SK-N-SH (cell line): ENCODE measurements around the gene TOR4A. TPM values are rescaled to one million over a fixed set of nuclear protein-coding genes. Genes with fewer than 3 reads are reported as not detected.
A peak's percentile ranks its signal among the peaks of the same experiment; 100 is the strongest.

Source experiments
- CTCF ChIA-PET: fragments of 300-600, 350-600 bp; formaldehyde crosslinking; extraction: SDS; loops from one replicate; lab custom pipeline; 2021; lab: Yijun Ruan, JAX
- POLR2A ChIA-PET: fragments of 350-600 bp; sonication (Branson Sonifier 250); formaldehyde crosslinking; extraction: SDS; loops from one replicate; lab custom pipeline; 2020; ENCODE audit warnings: antibody characterized with exemption, inconsistent platforms; lab: Yijun Ruan, JAX
- DNase-seq: peaks from one replicate; pipeline ENCODE4 v3.0.0; 2012
- H2AFZ ChIP-seq: fragments of 200-600 bp; sonication (generic); 2 replicates; pipeline ENCODE4 v1.8.1; 2016; ENCODE audit warnings: antibody characterized with exemption, mild to moderate bottlenecking, low read depth
- H3F3A ChIP-seq: fragments of 200-600 bp; sonication (generic); replicated peaks from 2 replicates; pipeline ENCODE3; 2016; ENCODE audit warnings: antibody characterized with exemption, mild to moderate bottlenecking; ENCODE audit not compliant: insufficient read depth
- H3K27ac ChIP-seq, 2 experiments: fragments of 200-500 bp in 1 of 2; fragments of 200-600 bp in 1 of 2; sonication (Bioruptor generic) in 1 of 2; sonication (generic), shearing (Covaris generic) in 1 of 2; 2 replicates each; pipeline versions ENCODE4 v1.5.1 to v1.6.1; 2014 to 2016; ENCODE audit warnings: low read depth in 2 of 2, inconsistent platforms in 1 of 2, low read length in 1 of 2, mild to moderate bottlenecking in 1 of 2, mixed read lengths in 1 of 2
- H3K27me3 ChIP-seq: fragments of 200-600 bp; sonication (generic), shearing (Covaris generic); 2 replicates; pipeline ENCODE4 v1.6.1; 2016; ENCODE audit warnings: mixed run types; ENCODE audit not compliant: insufficient read depth
- H3K36me3 ChIP-seq, 2 experiments: fragments of 200-500 bp in 1 of 2; fragments of 200-600 bp in 1 of 2; sonication (Bioruptor generic) in 1 of 2; sonication (generic) in 1 of 2; replicated peaks in 1 of 2; 2 replicates each; pipeline versions ENCODE3 to v1.5.1; 2014 to 2016; ENCODE audit warnings: low read length in 1 of 2, mild to moderate bottlenecking in 1 of 2; ENCODE audit not compliant: insufficient read depth in 2 of 2, control insufficient read depth in 1 of 2
- H3K4me1 ChIP-seq, 2 experiments: fragments of 200-500 bp in 1 of 2; fragments of 200-600 bp in 1 of 2; sonication (Bioruptor generic) in 1 of 2; sonication (generic), shearing (Covaris generic) in 1 of 2; 2 replicates each; pipeline versions ENCODE4 v1.5.1 to v1.6.1; 2014 to 2016; ENCODE audit warnings: low read depth in 1 of 2, low read length in 1 of 2, mixed run types in 1 of 2; ENCODE audit not compliant: insufficient read depth in 2 of 2, control insufficient read depth in 1 of 2
- H3K4me2 ChIP-seq: fragments of 200-600 bp; sonication (generic), shearing (Covaris generic); 2 replicates; pipeline ENCODE4 v1.6.1; 2017; ENCODE audit warnings: mixed run types
- H3K4me3 ChIP-seq, 2 experiments: fragments of 200-500 bp in 1 of 2; fragments of 200-600 bp in 1 of 2; sonication (Bioruptor generic) in 1 of 2; sonication (generic), shearing (Covaris generic) in 1 of 2; 2 replicates each; pipeline versions ENCODE4 v1.5.1 to v1.8.1; 2014 to 2016; ENCODE audit warnings: low read depth in 2 of 2, inconsistent platforms in 1 of 2, low read length in 1 of 2, mild to moderate bottlenecking in 1 of 2, mixed read lengths in 1 of 2, moderate library complexity in 1 of 2
- H3K79me2 ChIP-seq: fragments of 200-600 bp; sonication (generic); 2 replicates; pipeline ENCODE4 v1.8.1; 2017; ENCODE audit warnings: mild to moderate bottlenecking; ENCODE audit not compliant: insufficient read depth
- H3K9ac ChIP-seq: fragments of 200-600 bp; sonication (generic); 2 replicates; pipeline ENCODE4 v1.6.1; 2017; ENCODE audit warnings: mixed run types
- H3K9me2 ChIP-seq: fragments of 200-600 bp; sonication (generic); 2 replicates; pipeline ENCODE4 v1.6.1; 2017; ENCODE audit warnings: mixed run types
- H3K9me3 ChIP-seq: fragments of 200-600 bp; sonication (generic); 2 replicates; pipeline ENCODE4 v1.6.1; 2017; ENCODE audit warnings: mixed run types, mild to moderate bottlenecking, moderate library complexity
- H4K20me1 ChIP-seq: fragments of 200-600 bp; sonication (generic); 2 replicates; pipeline ENCODE4 v1.6.1; 2017; ENCODE audit warnings: mild to moderate bottlenecking, mixed run types; ENCODE audit not compliant: insufficient read depth
- CTCF ChIP-seq: fragments of 200-600 bp; sonication (generic); IDR thresholded peaks from 2 replicates; pipeline ENCODE4 v1.6.1; 2017; ENCODE audit warnings: antibody characterized with exemption, mild to moderate bottlenecking, moderate library complexity
- ELF1 ChIP-seq: IDR thresholded peaks from 2 replicates; pipeline ENCODE4 v1.4.0; 2012
- EP300 ChIP-seq, 2 experiments: IDR thresholded peaks; 2 replicates each; pipeline versions ENCODE4 v1.4.0 to v1.6.1; 2012; ENCODE audit warnings: borderline replicate concordance in 1 of 2, low read depth in 1 of 2, low read length in 1 of 2
- FOXJ3 ChIP-seq: sonication (generic); formaldehyde crosslinking; IDR thresholded peaks from 2 replicates; pipeline ENCODE4 v1.5.1; 2020; ENCODE audit warnings: mild to moderate bottlenecking, missing genetic modification reagents
- JUND ChIP-seq: IDR thresholded peaks from 2 replicates; pipeline ENCODE4 v1.4.0; 2012
- MEF2A ChIP-seq: IDR thresholded peaks from 2 replicates; pipeline ENCODE4 v1.4.0; 2012; ENCODE audit warnings: low read depth, borderline replicate concordance
- MXI1 ChIP-seq: IDR thresholded peaks from 2 replicates; pipeline ENCODE4 v1.6.1; 2012; ENCODE audit warnings: mild to moderate bottlenecking, low read depth, low read length, improper control_type of control experiment
- NRF1 ChIP-seq: IDR thresholded peaks from 2 replicates; pipeline ENCODE4 v1.6.1; 2012; ENCODE audit warnings: low read depth, mild to moderate bottlenecking, low read length
- RAD21 ChIP-seq: IDR thresholded peaks from 2 replicates; pipeline ENCODE4 v1.6.1; 2012; ENCODE audit warnings: mild to moderate bottlenecking, low read length
- RCOR1 ChIP-seq: fragments of 150-350 bp; IDR thresholded peaks from 2 replicates; pipeline ENCODE4 v1.6.1; 2017; ENCODE audit warnings: antibody characterized with exemption, low read length
- RFX5 ChIP-seq: IDR thresholded peaks from 2 replicates; pipeline ENCODE4 v1.6.1; 2012; ENCODE audit warnings: mild to moderate bottlenecking, improper control_type of control experiment, low read length
- RXRA ChIP-seq: IDR thresholded peaks from 2 replicates; pipeline ENCODE4 v1.4.0; 2012; ENCODE audit warnings: low read depth, mild to moderate bottlenecking, borderline replicate concordance
- SIN3A ChIP-seq: IDR thresholded peaks from 2 replicates; pipeline ENCODE4 v1.6.1; 2012; ENCODE audit warnings: low read depth, mild to moderate bottlenecking, low read length, moderate library complexity, borderline replicate concordance
- TAF1 ChIP-seq: IDR thresholded peaks from 2 replicates; pipeline ENCODE4 v1.6.1; 2012; ENCODE audit warnings: low read depth, mild to moderate bottlenecking, low read length, moderate library complexity, borderline replicate concordance
- ZBTB33 ChIP-seq: IDR thresholded peaks from 2 replicates; pipeline ENCODE4 v1.4.0; 2012; ENCODE audit warnings: low read depth, borderline replicate concordance
- WGBS: methylation state at CpG from one replicate; pipeline ENCODE4 v1.1.6; 2017; ENCODE audit warnings: low lambda C conversion rate; 5-methylcytosine and 5-hydroxymethylcytosine counted together
- polyA plus RNA-seq, 3 experiments: library from polyadenylated mRNA; depleted of rRNA; stranded (reverse); fragments of >200 nt; gene quantifications; 2 replicates each; pipeline ENCODE4 v1.2.3, GENCODE V29; 2012
- TF ChIP-seq, protein P1 (sequence below): IDR thresholded peaks from 2 replicates; pipeline ENCODE4 v1.4.0; 2012; ENCODE audit warnings: low read depth

Gene TOR4A
- polyA plus RNA-seq (2012; rRNA removed): 0.81 and 0.99 TPM in 2 replicates
- 0.36 and 0.62 TPM in 2 replicates for polyA plus RNA-seq (2012; cell fraction: cytosol; rRNA removed)
- polyA plus RNA-seq (2012; cell fraction: nucleus; rRNA removed): 2.2 and 3.4 TPM in 2 replicates

- Histone ChIP-seq H3K4me1 (peaks cover 0 to 8% of the 10 kb centered on the region in 2 experiments; a peak in 2 of 4 replicates), H3K27me3 (no peaks in the 10 kb centered on the region), H2AFZ (no peak within 1 kb of the TSS), H3K9me2 (no peaks in the 10 kb centered on the region), H3K9me3 (no peaks in the 10 kb centered on the region), H3K36me3 (peaks cover 0 to 12% of the 10 kb centered on the region in 2 experiments), H3K9ac (no peak within 1 kb of the TSS), H3K4me2 (no peak within 1 kb of the TSS), H4K20me1 (0 out of 2 replicates have a peak, but pooled peaks cover 3% of the 10 kb centered on the region), H3K4me3 (peak within 1 kb of the TSS in 1 of 2 experiments; percentile 2; a peak in 1 of 4 replicates), H3F3A (peaks cover 12% of the 10 kb centered on the region), H3K79me2 (no peaks in the 10 kb centered on the region), H3K27ac (no peak within 1 kb of the TSS)
- DNase-seq: no peak
- ChIA-PET POLR2A (no interaction called here), CTCF (interaction anchor here (0.9 to 1.7 kb wide), 6 partner anchors 9 to 130 kb away, joined by 3 to 8 read pairs (median 3); no protein-coding TSS in a partner anchor)
- WGBS: 78% methylated on average over 15 of the region's 25 CpGs
- TF ChIP-seq ELF1 (no peak), NRF1 (no peak), MEF2A (no peak), CTCF (no peak), TAF1 (no peak), JUND (no peak), RXRA (no peak), RFX5 (no peak), MXI1 (no peak), FOXJ3 (no peak)
- TF ChIP-seq, protein P1, sequence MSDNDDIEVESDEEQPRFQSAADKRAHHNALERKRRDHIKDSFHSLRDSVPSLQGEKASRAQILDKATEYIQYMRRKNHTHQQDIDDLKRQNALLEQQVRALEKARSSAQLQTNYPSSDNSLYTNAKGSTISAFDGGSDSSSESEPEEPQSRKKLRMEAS: no peak
Measured at GRCh38 chr9:137277329-137278041, at the start of gene TOR4A. TSS of gene TOR4A (plus strand) at chr9:137277726. CDS start at chr9:137278690, 964 bp downstream.

DNA sequence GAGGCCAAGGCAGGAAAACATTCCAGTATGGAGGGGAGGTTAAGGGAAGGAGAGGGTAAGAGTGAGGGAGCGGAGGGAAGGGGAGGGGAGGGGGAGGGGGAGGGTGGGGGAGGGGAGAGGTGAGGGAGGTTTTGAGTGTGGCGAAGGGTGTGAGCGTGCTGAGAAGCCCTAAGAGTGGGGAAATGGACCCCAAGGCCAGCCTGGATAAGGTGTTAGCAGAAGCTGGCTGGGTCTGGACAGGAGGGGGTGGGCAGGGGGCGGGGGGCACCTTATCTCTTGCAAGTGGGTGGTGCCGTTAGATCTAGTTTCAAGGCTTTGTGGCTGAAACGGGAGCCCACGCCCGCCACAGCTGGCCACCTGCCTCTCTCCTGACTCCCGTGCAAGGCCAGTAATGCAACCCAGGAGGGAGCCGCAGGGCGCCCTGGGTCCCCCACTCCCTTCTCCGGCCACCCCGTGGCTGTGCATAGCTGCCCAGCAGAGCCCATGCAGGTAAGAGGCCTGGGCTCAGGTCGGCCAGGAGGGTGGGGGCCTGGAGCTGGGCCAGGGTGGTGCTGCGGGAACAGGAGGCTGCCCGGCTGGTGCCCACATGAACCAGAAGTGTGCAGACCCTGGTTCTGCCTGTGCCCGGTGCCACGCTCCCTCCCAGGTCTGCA, 49.5 kb upstream of the TOR4A start:
- no peaks in the 10 kb centered on the region for H4K20me1 ChIP-seq
- H3K9ac ChIP-seq: no peak overlapping the region
- H3K79me2 ChIP-seq: no peaks in the 10 kb centered on the region
- H2AFZ ChIP-seq: no peak overlapping the region
- H3K9me3 ChIP-seq: no peaks in the 10 kb centered on the region
- peaks cover 0 to 49% of the 10 kb centered on the region in 2 experiments; a peak in 1 of 4 replicates for H3K4me1 ChIP-seq
- no peak for DNase-seq
- H3K27ac ChIP-seq: no peak overlapping the region
- CTCF ChIA-PET: interaction anchor here (0.6 to 7.7 kb wide), 40 partner anchors 9 to 314 kb away, joined by 3 to 95 read pairs (median 6); partner anchors contain the start of genes DPP7, MAN1B1, NELFB and NPDC1
- H3K4me3 ChIP-seq: no peak overlapping the region
- POLR2A ChIA-PET: interaction anchor here (1.0 to 1.5 kb wide), 6 partner anchors 23 to 121 kb away, joined by 3 to 8 read pairs (median 4); no protein-coding TSS in a partner anchor
- 46% methylated on average over 3 of the region's 18 CpGs for WGBS
- H3K36me3 ChIP-seq: no peaks in the 10 kb centered on the region
- H3F3A ChIP-seq: peaks cover 16% of the 10 kb centered on the region
- H3K4me2 ChIP-seq: no peak overlapping the region; the same call in 1 of the 2 replicates
- H3K9me2 ChIP-seq: no peaks in the 10 kb centered on the region
- H3K27me3 ChIP-seq: no peaks in the 10 kb centered on the region
- TF ChIP-seq, protein P1: no peak
- TF ChIP-seq MXI1 (no peak), RFX5 (no peak), EP300 (IDR thresholded peaks at IDR 0.05; ENCODE audit: borderline replicate concordance in 1 of 2, low read depth in 1 of 2, low read length in 1 of 2) (no peak), RCOR1 (no peak), CTCF (no peak), SIN3A (no peak), RXRA (no peak), ZBTB33 (no peak), RAD21 (no peak)
